GM23338 (cell line): Measurements from ENCODE around the gene TOMM40. TPM values are rescaled to one million over a fixed set of nuclear protein-coding genes. Genes with fewer than 3 reads are reported as not detected.

Experiments used
- ATAC-seq: fragments of 200-7000 bp; cut with Tn5 transposase; 3 replicates; pipeline ENCODE4 v1.9.1; 2020
- DNase-seq: peaks from one replicate; pipeline ENCODE4 v3.0.0-alpha.2; 2015; ENCODE audit warnings: low spot score
- H2AFZ ChIP-seq: fragments of 200-600 bp; sonication (generic); 2 replicates; pipeline ENCODE4 v1.8.0; 2016; ENCODE audit warnings: antibody characterized with exemption, mild to moderate bottlenecking, moderate library complexity
- H3F3A ChIP-seq: fragments of 200-600 bp; sonication (generic); replicated peaks from 2 replicates; pipeline ENCODE4 v1.8.0; 2017; ENCODE audit warnings: antibody characterized with exemption, mixed run types, low read depth
- H3K27ac ChIP-seq: fragments of 200-600 bp; sonication (generic); 2 replicates; pipeline ENCODE4 v1.6.1; 2016; ENCODE audit warnings: low read depth
- H3K27me3 ChIP-seq: fragments of 200-600 bp; sonication (generic); 2 replicates; pipeline ENCODE4 v1.8.0; 2016; ENCODE audit warnings: mild to moderate bottlenecking, mixed run types, moderate library complexity; ENCODE audit not compliant: insufficient read depth
- H3K36me3 ChIP-seq: fragments of 200-600 bp; sonication (generic); 2 replicates; pipeline ENCODE4 v1.8.0; 2016; ENCODE audit warnings: mild to moderate bottlenecking; ENCODE audit not compliant: insufficient read depth
- H3K4me1 ChIP-seq: fragments of 200-600 bp; sonication (generic); 2 replicates; pipeline ENCODE4 v1.8.0; 2016; ENCODE audit warnings: mild to moderate bottlenecking, moderate library complexity; ENCODE audit not compliant: insufficient read depth
- H3K4me2 ChIP-seq: fragments of 200-600 bp; sonication (generic); 2 replicates; pipeline ENCODE4 v1.7.1; 2017; ENCODE audit warnings: mixed run types
- H3K4me3 ChIP-seq: fragments of 200-600 bp; sonication (generic); 2 replicates; pipeline ENCODE4 v1.6.1; 2016; ENCODE audit warnings: mixed run types
- H3K79me2 ChIP-seq: fragments of 200-600 bp; sonication (generic); replicated peaks from 2 replicates; pipeline ENCODE4 v1.8.0; 2017; ENCODE audit warnings: mild to moderate bottlenecking; ENCODE audit not compliant: insufficient read depth
- H3K9me2 ChIP-seq: fragments of 200-600 bp; sonication (generic); 2 replicates; pipeline ENCODE4 v1.8.0; 2017; ENCODE audit not compliant: insufficient read depth
- H4K20me1 ChIP-seq: fragments of 200-600 bp; sonication (generic); replicated peaks from 2 replicates; pipeline ENCODE4 v1.8.0; 2017; ENCODE audit warnings: mild to moderate bottlenecking; ENCODE audit not compliant: insufficient read depth
- H3K27ac Mint-ChIP-seq: 2 replicates; pipeline ENCODE4 v1.8.0; 2020; ENCODE audit warnings: inconsistent platforms, mild to moderate bottlenecking, moderate library complexity, mixed read lengths
- H3K27me3 Mint-ChIP-seq: 3 replicates; pipeline ENCODE4 v1.8.0; 2022; ENCODE audit warnings: low read depth, mild to moderate bottlenecking, moderate library complexity, mixed read lengths, inconsistent platforms; ENCODE audit not compliant: insufficient read depth, poor library complexity
- H3K36me3 Mint-ChIP-seq: 3 replicates; pipeline ENCODE4 v1.8.0; 2021; ENCODE audit warnings: low read depth, mild to moderate bottlenecking, inconsistent platforms, moderate library complexity, mixed read lengths
- H3K4me1 Mint-ChIP-seq: 3 replicates; pipeline ENCODE4 v1.8.0; 2020; ENCODE audit warnings: mild to moderate bottlenecking, inconsistent platforms, mixed read lengths
- H3K4me3 Mint-ChIP-seq: 3 replicates; pipeline ENCODE4 v1.8.0; 2021; ENCODE audit warnings: moderate library complexity, mild to moderate bottlenecking, inconsistent platforms, mixed read lengths
- H3K9me3 Mint-ChIP-seq: 3 replicates; pipeline ENCODE4 v1.8.0; 2020; ENCODE audit warnings: moderate library complexity, mild to moderate bottlenecking, inconsistent platforms, mixed read lengths
- CREB1 ChIP-seq: fragments of 250-450 bp; sonication (Bioruptor Pico); IDR thresholded peaks from 2 replicates; pipeline ENCODE4 v1.5.0; 2020; ENCODE audit warnings: low read depth, mild to moderate bottlenecking, moderate library complexity
- ETS1 ChIP-seq: IDR thresholded peaks from 2 replicates; pipeline ENCODE4 v1.6.1; 2016; ENCODE audit warnings: antibody characterized with exemption
- EZH2 ChIP-seq: fragments of 200-600 bp; sonication (generic); IDR thresholded peaks from one replicate; pipeline ENCODE4 v1.8.0; 2017; ENCODE audit warnings: antibody characterized with exemption, mild to moderate bottlenecking, low read depth; ENCODE audit not compliant: unreplicated experiment
- EZH2phosphoT487 ChIP-seq: fragments of 200-600 bp; sonication (generic); IDR thresholded peaks from one replicate; pipeline ENCODE4 v1.8.1; 2018; ENCODE audit warnings: antibody characterized with exemption; ENCODE audit not compliant: unreplicated experiment
- JUNB ChIP-seq: IDR thresholded peaks from one replicate; pipeline ENCODE4 v1.6.1; 2016; ENCODE audit warnings: antibody characterized with exemption; ENCODE audit not compliant: unreplicated experiment
- NANOG ChIP-seq: IDR thresholded peaks from 2 replicates; pipeline ENCODE4 v1.6.1; 2016; ENCODE audit warnings: antibody characterized with exemption, borderline replicate concordance
- POLR2AphosphoS5 ChIP-seq: IDR thresholded peaks from 2 replicates; pipeline ENCODE4 v1.6.1; 2016; ENCODE audit warnings: antibody characterized with exemption, low read depth
- STAT1 ChIP-seq: IDR thresholded peaks from one replicate; pipeline ENCODE4 v1.6.1; 2016; ENCODE audit warnings: antibody characterized with exemption; ENCODE audit not compliant: unreplicated experiment
- ZNF114 ChIP-seq: fragments of 250-450 bp; sonication (Bioruptor Pico); IDR thresholded peaks from 2 replicates; pipeline ENCODE4 v1.5.0; 2020; ENCODE audit warnings: mild to moderate bottlenecking, moderate library complexity
- ZNF331 ChIP-seq: fragments of 250-450 bp; sonication (Bioruptor Pico); IDR thresholded peaks from 2 replicates; pipeline ENCODE4 v1.5.0; 2020; ENCODE audit warnings: low read depth, mild to moderate bottlenecking, moderate library complexity
- ZNF462 ChIP-seq: fragments of 250-450 bp; sonication (Bioruptor Pico); IDR thresholded peaks from 2 replicates; pipeline ENCODE4 v1.5.0; 2020; ENCODE audit warnings: mild to moderate bottlenecking, moderate library complexity
- polyA plus RNA-seq: library from polyadenylated mRNA; unstranded; fragments of >200 nt; fragmentation: Nextera tagmentation; extraction: Ambion mirVana; gene quantifications from 2 replicates; pipeline ENCODE4 v1.2.1, GENCODE V29; 2016
- total RNA-seq: library from RNA; depleted of rRNA; stranded (reverse); fragments of >200 nt; shearing (Covaris generic); gene quantifications from 2 replicates; pipeline ENCODE4 v1.2.3, GENCODE V29; 2014
- TF ChIP-seq, protein P1 (sequence below), 2 experiments: fragments of 200-600 bp in 1 of 2; sonication (generic) in 1 of 2; conservative IDR thresholded peaks; 2 replicates each; pipeline versions ENCODE4 v1.5.1 to v1.6.1; 2016 to 2017; ENCODE audit warnings: antibody characterized with exemption in 2 of 2, low read depth in 2 of 2, mild to moderate bottlenecking in 2 of 2, moderate library complexity in 1 of 2
- TF ChIP-seq, protein P2 (sequence below): IDR thresholded peaks from one replicate; pipeline ENCODE4 v1.6.1; 2018; ENCODE audit warnings: antibody characterized with exemption; ENCODE audit not compliant: unreplicated experiment

Gene TOMM40
- total and polyA plus RNA-seq, 2 experiments from 2014 or later: 142 to 273 TPM

DNA sequence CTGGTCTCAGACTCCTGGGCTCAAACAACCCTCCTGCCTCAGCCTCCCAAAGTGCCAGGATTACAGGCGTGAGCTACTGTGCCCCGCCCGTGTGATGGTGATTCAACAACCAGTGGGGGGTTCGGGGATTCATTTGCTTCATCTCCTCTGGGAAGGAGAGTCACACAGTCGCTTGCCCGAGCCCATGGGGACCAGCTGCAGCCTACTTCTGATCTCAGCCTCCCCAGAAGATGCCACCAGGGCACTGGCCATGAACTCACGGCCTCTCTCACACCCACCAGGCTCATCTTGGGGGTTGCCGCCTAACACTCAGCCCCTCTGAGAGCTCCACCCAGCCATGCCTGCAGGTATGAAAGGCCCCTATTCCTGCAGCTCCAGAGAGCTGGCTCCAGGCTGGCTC, 6.8 kb downstream of the TOMM40 start:
- Histone ChIP-seq H3K4me3 (no peak overlapping the region), H3K4me2 (no peak overlapping the region), H3K9me2 (no peaks in the 10 kb centered on the region), H3K27ac (no peak overlapping the region), H3F3A (peaks cover 32% of the 10 kb centered on the region), H4K20me1 (peaks cover 34% of the 10 kb centered on the region), H3K4me1 (no peaks in the 10 kb centered on the region), H2AFZ (no peak overlapping the region), H3K79me2 (peaks cover 33% of the 10 kb centered on the region), H3K36me3 (peaks cover 54% of the 10 kb centered on the region), H3K27me3 (no peaks in the 10 kb centered on the region)
- no peak for DNase-seq
- Mint-ChIP-seq H3K36me3 (peaks cover 96% of the 10 kb centered on the region), H3K27ac (no peak overlapping the region), H3K9me3 (no peaks in the 10 kb centered on the region; the same call in 2 of the 3 replicates), H3K4me3 (no peak overlapping the region), H3K27me3 (peaks cover 11% of the 10 kb centered on the region), H3K4me1 (peaks cover 4% of the 10 kb centered on the region; the same call in 1 of the 3 replicates)
- ATAC-seq: no peak
- no peak for TF ChIP-seq POLR2AphosphoS5
- TF ChIP-seq, protein P1, sequence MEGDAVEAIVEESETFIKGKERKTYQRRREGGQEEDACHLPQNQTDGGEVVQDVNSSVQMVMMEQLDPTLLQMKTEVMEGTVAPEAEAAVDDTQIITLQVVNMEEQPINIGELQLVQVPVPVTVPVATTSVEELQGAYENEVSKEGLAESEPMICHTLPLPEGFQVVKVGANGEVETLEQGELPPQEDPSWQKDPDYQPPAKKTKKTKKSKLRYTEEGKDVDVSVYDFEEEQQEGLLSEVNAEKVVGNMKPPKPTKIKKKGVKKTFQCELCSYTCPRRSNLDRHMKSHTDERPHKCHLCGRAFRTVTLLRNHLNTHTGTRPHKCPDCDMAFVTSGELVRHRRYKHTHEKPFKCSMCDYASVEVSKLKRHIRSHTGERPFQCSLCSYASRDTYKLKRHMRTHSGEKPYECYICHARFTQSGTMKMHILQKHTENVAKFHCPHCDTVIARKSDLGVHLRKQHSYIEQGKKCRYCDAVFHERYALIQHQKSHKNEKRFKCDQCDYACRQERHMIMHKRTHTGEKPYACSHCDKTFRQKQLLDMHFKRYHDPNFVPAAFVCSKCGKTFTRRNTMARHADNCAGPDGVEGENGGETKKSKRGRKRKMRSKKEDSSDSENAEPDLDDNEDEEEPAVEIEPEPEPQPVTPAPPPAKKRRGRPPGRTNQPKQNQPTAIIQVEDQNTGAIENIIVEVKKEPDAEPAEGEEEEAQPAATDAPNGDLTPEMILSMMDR (conservative IDR thresholded peaks at IDR 0.05; ENCODE audit: low read depth in 2 of 2): no peak
- no peak for TF ChIP-seq ZNF114 (CRISPR knock-in tag)
- no peak for TF ChIP-seq EZH2
- TF ChIP-seq ZNF331 (CRISPR knock-in tag): no peak
- TF ChIP-seq, protein P2, sequence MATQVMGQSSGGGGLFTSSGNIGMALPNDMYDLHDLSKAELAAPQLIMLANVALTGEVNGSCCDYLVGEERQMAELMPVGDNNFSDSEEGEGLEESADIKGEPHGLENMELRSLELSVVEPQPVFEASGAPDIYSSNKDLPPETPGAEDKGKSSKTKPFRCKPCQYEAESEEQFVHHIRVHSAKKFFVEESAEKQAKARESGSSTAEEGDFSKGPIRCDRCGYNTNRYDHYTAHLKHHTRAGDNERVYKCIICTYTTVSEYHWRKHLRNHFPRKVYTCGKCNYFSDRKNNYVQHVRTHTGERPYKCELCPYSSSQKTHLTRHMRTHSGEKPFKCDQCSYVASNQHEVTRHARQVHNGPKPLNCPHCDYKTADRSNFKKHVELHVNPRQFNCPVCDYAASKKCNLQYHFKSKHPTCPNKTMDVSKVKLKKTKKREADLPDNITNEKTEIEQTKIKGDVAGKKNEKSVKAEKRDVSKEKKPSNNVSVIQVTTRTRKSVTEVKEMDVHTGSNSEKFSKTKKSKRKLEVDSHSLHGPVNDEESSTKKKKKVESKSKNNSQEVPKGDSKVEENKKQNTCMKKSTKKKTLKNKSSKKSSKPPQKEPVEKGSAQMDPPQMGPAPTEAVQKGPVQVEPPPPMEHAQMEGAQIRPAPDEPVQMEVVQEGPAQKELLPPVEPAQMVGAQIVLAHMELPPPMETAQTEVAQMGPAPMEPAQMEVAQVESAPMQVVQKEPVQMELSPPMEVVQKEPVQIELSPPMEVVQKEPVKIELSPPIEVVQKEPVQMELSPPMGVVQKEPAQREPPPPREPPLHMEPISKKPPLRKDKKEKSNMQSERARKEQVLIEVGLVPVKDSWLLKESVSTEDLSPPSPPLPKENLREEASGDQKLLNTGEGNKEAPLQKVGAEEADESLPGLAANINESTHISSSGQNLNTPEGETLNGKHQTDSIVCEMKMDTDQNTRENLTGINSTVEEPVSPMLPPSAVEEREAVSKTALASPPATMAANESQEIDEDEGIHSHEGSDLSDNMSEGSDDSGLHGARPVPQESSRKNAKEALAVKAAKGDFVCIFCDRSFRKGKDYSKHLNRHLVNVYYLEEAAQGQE: no peak
- no peak for TF ChIP-seq EZH2phosphoT487
- TF ChIP-seq NANOG: no peak
- TF ChIP-seq CREB1 (CRISPR knock-in tag): no peak
- TF ChIP-seq ZNF462 (CRISPR knock-in tag): no peak
- TF ChIP-seq STAT1: no peak
- TF ChIP-seq ETS1: no peak
- TF ChIP-seq JUNB: no peak
